ENCODE results near the gene CD79A. TPM values are rescaled to one million over a fixed set of nuclear protein-coding genes. Genes with fewer than 3 reads are reported as not detected.

Gene CD79A
- polyA plus RNA-seq, 1 donor from 2014 or later, result 3,141 TPM

- Mint-ChIP-seq H3K27ac (peak overlapping the region; percentile 90 to 98 (median 93)), H3K27me3 (no peaks in the 10 kb centered on the region), H3K4me3 (peak overlapping the region; percentile 89 to 99 (median 96)), H3K9me3 (no peaks in the 10 kb centered on the region), H3K36me3 (peaks cover 2% of the 10 kb centered on the region), H3K4me1 (peaks cover 5 to 35% (median 29%) of the 10 kb centered on the region in 3 donors)
Observed at GRCh38 chr19:41859213-41859617, 17.9 kb upstream of the CD79A start.

GRCh38 chr19:41859618-41860418 is 17.3 kb upstream of the CD79A start, which contains the start of gene RPS19:
TSS of gene RPS19 (plus strand) at chr19:41860255. CDS start at chr19:41860775, 520 bp downstream.
- peaks cover 2% of the 10 kb centered on the region for H3K36me3 Mint-ChIP-seq
- peaks cover 5 to 36% (median 30%) of the 10 kb centered on the region in 3 donors for H3K4me1 Mint-ChIP-seq
- peak within 1 kb of the TSS; percentile 89 to 99 (median 96) for H3K4me3 Mint-ChIP-seq
- H3K27ac Mint-ChIP-seq, result peak within 1 kb of the TSS; percentile 90 to 98 (median 93)
- no peaks in the 10 kb centered on the region for H3K9me3 Mint-ChIP-seq
- no peaks in the 10 kb centered on the region for H3K27me3 Mint-ChIP-seq

- H3K27ac Mint-ChIP-seq, result peak overlapping the region; percentile 73 to 93 (median 90)
- peaks cover 5 to 36% (median 30%) of the 10 kb centered on the region in 3 donors for H3K4me1 Mint-ChIP-seq
- H3K9me3 Mint-ChIP-seq, result no peaks in the 10 kb centered on the region
- peak overlapping the region; percentile 89 to 95 (median 93) for H3K4me3 Mint-ChIP-seq
- H3K27me3 Mint-ChIP-seq, result no peaks in the 10 kb centered on the region
- peaks cover 2% of the 10 kb centered on the region for H3K36me3 Mint-ChIP-seq
Observed at GRCh38 chr19:41860419-41861115, 16.5 kb upstream of the CD79A start.

GRCh38 chr19:41861116-41861768 is 15.8 kb upstream of the CD79A start:
- Mint-ChIP-seq H3K4me3 (peak overlapping the region; percentile 89 to 95 (median 93)), H3K4me1 (peaks cover 5 to 38% (median 32%) of the 10 kb centered on the region in 3 donors), H3K27me3 (no peaks in the 10 kb centered on the region), H3K9me3 (no peaks in the 10 kb centered on the region), H3K36me3 (peaks cover 2% of the 10 kb centered on the region), H3K27ac (peak overlapping the region; percentile 70 to 93 (median 90))

- Mint-ChIP-seq H3K4me1 (peaks cover 5 to 41% (median 34%) of the 10 kb centered on the region in 3 donors), H3K36me3 (peaks cover 2% of the 10 kb centered on the region), H3K27ac (peak overlapping the region; percentile 50 to 90 (median 70))
Observed at GRCh38 chr19:41861846-41862245, 15.2 kb upstream of the CD79A start.

GRCh38 chr19:41862445-41862986 is 14.6 kb upstream of the CD79A start:
- Mint-ChIP-seq H3K4me1 (peaks cover 5 to 41% (median 34%) of the 10 kb centered on the region in 3 donors), H3K27ac (peak overlapping the region in 1 of 3 donors; percentile 23), H3K9me3 (no peaks in the 10 kb centered on the region)

More at GRCh38 chr19:41861846-41862245, 15.2 kb upstream of the CD79A start:
- no peaks in the 10 kb centered on the region for H3K9me3 Mint-ChIP-seq
- peak overlapping the region; percentile 89 to 95 (median 93) for H3K4me3 Mint-ChIP-seq
- H3K27me3 Mint-ChIP-seq, result no peaks in the 10 kb centered on the region

GRCh38 chr19:41863209-41863931 is 13.7 kb upstream of the CD79A start:
- Mint-ChIP-seq H3K27me3 (no peaks in the 10 kb centered on the region), H3K4me3 (peak overlapping the region in 3 of 4 donors; percentile 74 to 89 (median 84))

More at GRCh38 chr19:41862445-41862986, 14.6 kb upstream of the CD79A start:
- H3K4me3 Mint-ChIP-seq, result peak overlapping the region; percentile 34 to 92 (median 86)
- H3K27me3 Mint-ChIP-seq, result no peaks in the 10 kb centered on the region
- H3K36me3 Mint-ChIP-seq, result peaks cover 2% of the 10 kb centered on the region

GRCh38 chr19:41864374-41864773 is 12.7 kb upstream of the CD79A start:
- Mint-ChIP-seq H3K4me1 (peaks cover 12 to 46% (median 41%) of the 10 kb centered on the region in 3 donors), H3K27ac (peak overlapping the region in 2 of 3 donors; percentile 14 to 76), H3K36me3 (peaks cover 2% of the 10 kb centered on the region), H3K27me3 (no peaks in the 10 kb centered on the region), H3K9me3 (no peaks in the 10 kb centered on the region), H3K4me3 (peak overlapping the region in 3 of 4 donors; percentile 45 to 67 (median 49))

More at GRCh38 chr19:41863209-41863931, 13.7 kb upstream of the CD79A start:
- H3K9me3 Mint-ChIP-seq, result no peaks in the 10 kb centered on the region
- H3K4me1 Mint-ChIP-seq, result peaks cover 12 to 47% (median 41%) of the 10 kb centered on the region in 3 donors
- H3K27ac Mint-ChIP-seq, result peak overlapping the region in 2 of 3 donors; percentile 56 to 83
- H3K36me3 Mint-ChIP-seq, result peaks cover 2% of the 10 kb centered on the region

GRCh38 chr19:41866284-41866683 is 10.8 kb upstream of the CD79A start:
- peak overlapping the region in 1 of 4 donors; percentile 73 for H3K4me3 Mint-ChIP-seq
- H3K4me1 Mint-ChIP-seq, result peaks cover 20 to 48% (median 42%) of the 10 kb centered on the region in 3 donors
- peak overlapping the region in 2 of 3 donors; percentile 58 to 76 for H3K27ac Mint-ChIP-seq
- peaks cover 2% of the 10 kb centered on the region for H3K36me3 Mint-ChIP-seq
- H3K9me3 Mint-ChIP-seq, result no peaks in the 10 kb centered on the region
- H3K27me3 Mint-ChIP-seq, result no peaks in the 10 kb centered on the region

- Mint-ChIP-seq H3K36me3 (peaks cover 2% of the 10 kb centered on the region), H3K9me3 (no peaks in the 10 kb centered on the region), H3K27me3 (no peaks in the 10 kb centered on the region), H3K27ac (peak overlapping the region in 2 of 3 donors; percentile 78 to 86), H3K4me3 (peak overlapping the region in 3 of 4 donors; percentile 55 to 65 (median 56)), H3K4me1 (peaks cover 29 to 45% (median 41%) of the 10 kb centered on the region in 3 donors)
Observed at GRCh38 chr19:41868120-41868988, 8.7 kb upstream of the CD79A start.

GRCh38 chr19:41868989-41869300 is 8.1 kb upstream of the CD79A start:
- Mint-ChIP-seq H3K27ac (peak overlapping the region in 2 of 3 donors; percentile 35 to 78), H3K36me3 (peaks cover 2% of the 10 kb centered on the region), H3K27me3 (no peaks in the 10 kb centered on the region), H3K4me1 (peaks cover 28 to 44% (median 40%) of the 10 kb centered on the region in 3 donors), H3K9me3 (no peaks in the 10 kb centered on the region), H3K4me3 (peak overlapping the region in 2 of 4 donors; percentile 20 to 49)

- H3K36me3 Mint-ChIP-seq, result peaks cover 2% of the 10 kb centered on the region
- H3K27ac Mint-ChIP-seq, result peak overlapping the region in 1 of 3 donors; percentile 78
- no peaks in the 10 kb centered on the region for H3K9me3 Mint-ChIP-seq
- H3K4me3 Mint-ChIP-seq, result peak overlapping the region in 1 of 4 donors; percentile 70
- H3K27me3 Mint-ChIP-seq, result no peaks in the 10 kb centered on the region
- peaks cover 28 to 41% (median 40%) of the 10 kb centered on the region in 3 donors for H3K4me1 Mint-ChIP-seq
Observed at GRCh38 chr19:41869374-41869955, 7.6 kb upstream of the CD79A start.
